SW480 (cell line): ENCODE data around the gene C12orf50.
"Not testable (repeated sequence)": the region's sequence is repeated elsewhere in the genome, so short reads cannot be mapped to it uniquely, and the experiment has no call there.

ENCODE experiments used
- DNase-seq: peaks from one replicate; pipeline ENCODE4 v3.0.0-alpha.2; 2016; ENCODE audit warnings: low spot score

C12orf50 gene, protein sequence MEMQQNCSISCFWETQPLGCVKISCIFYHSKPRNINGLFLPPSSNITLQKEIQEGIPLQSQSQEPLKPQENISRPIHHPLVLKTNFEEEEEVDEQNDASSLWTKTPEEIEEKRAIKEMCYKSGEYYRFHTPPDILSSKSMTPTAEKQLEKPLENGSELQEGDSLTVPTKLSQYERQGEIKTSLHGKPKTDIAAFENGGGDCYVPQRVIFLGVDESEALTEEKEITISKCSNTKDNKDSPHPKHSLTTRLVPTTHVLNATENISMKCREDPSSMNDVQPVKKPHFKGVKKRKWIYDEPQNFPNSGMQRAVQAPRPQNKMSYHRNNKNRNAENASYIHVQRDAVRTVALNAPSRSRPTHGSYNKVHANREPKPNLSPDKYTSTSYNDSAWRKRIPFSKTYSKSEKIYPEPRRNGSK

DNA sequence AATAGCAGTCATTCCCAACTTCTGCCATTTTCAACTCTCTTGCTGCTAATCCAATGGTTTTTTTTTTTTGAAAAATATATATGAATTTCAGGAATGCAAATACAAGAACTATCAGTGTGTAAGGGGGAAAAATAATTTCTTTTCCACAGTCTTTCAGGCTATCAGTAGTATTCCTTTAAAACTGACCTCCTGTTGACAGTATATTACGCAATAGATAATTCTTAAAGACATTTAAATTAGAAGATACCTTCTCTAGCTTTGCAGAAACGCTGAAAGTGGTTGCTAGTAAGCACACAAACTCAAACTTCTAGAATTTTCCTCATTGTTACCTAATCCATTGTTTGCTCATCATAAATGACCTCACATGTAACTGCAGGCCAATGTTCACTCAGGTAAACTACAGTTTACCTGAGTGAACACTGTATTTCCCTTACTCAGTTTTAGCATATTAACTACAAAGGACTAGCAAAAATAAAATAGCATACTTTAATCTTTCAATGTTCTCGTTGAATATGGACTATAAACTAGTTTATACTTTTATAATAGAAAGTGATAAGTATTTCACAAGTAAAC, at the start of gene C12orf50:
C12orf50 (minus strand) TSS at position 309 of the 573 bp plus-strand sequence. CDS start 2,439 bp downstream, outside the sequence.
- DNase-seq: no peak

DNA sequence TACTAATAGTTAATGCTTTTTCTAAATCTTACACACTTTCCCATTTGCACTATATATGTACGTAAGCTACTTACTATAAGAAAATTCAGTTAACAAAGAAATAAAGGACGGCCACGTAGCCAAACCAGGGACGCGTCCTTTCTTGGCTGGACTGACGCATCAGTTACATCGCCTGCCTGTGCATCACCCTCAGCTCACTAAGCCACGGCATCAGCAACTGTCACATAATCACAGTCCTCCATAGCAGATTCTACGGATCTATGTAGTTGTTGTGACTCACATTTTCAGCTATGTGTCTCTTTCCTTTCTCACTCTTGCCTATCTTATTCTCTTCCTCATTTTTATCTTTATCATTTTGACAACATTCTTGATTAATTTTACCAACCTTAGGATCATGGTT, 38.1 kb upstream of the C12orf50 start:
- no peak for DNase-seq

DNA sequence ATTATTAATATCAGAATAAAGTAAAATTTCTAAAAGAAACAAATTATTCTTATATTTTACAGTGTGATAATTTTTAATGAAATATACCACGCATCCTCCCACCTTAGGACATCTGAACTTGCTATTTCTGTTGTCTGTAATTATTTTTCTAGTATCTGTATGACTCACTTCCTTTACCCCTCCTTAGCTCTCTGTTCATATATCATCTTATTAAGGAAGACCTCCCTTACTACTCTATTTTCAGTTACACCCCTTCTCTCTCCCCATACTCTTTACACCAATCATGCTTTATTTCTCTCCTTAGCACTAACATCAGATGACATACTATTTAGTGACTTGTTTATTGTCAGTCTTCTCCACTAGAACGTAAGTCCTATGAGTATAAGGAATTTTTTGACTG, 34.2 kb upstream of the C12orf50 start:
- no peak for DNase-seq

DNA sequence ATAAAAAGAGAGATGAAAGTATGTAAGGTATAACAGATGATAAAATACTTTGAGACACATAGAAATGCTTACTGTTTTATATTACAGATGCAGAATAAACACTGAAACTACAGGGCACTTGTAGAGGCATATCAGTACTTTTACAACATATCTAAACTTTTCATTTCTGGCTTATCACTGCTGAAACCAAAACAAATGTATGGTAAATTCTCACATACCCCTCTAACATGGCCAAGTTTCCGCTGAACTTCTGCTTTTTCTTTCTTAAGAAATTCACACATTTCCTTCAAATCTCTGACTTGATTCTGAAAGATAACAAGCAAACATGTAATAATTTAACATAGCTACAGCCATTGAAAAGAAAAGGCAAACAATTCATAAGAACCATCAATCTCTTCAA, 33.3 kb upstream of the C12orf50 start:
- no peak for DNase-seq

DNA sequence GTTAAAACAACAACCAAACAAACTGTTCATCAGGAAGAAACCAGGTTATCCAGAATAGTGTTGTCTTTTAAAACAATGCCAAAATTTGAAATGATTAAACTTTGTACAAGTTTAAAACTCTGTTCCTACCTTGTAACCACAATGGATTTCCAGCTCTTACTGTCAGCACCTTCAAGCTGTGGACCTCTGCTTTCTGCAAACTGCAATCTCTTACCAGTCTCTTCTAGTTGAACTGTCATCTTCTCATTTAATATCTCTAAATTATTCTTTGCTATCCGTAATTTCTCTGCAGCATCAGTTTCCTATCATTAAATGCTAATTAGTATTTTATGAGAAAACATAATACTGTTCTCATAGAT, 29.5 kb upstream of the C12orf50 start:
- no peak for DNase-seq

DNA sequence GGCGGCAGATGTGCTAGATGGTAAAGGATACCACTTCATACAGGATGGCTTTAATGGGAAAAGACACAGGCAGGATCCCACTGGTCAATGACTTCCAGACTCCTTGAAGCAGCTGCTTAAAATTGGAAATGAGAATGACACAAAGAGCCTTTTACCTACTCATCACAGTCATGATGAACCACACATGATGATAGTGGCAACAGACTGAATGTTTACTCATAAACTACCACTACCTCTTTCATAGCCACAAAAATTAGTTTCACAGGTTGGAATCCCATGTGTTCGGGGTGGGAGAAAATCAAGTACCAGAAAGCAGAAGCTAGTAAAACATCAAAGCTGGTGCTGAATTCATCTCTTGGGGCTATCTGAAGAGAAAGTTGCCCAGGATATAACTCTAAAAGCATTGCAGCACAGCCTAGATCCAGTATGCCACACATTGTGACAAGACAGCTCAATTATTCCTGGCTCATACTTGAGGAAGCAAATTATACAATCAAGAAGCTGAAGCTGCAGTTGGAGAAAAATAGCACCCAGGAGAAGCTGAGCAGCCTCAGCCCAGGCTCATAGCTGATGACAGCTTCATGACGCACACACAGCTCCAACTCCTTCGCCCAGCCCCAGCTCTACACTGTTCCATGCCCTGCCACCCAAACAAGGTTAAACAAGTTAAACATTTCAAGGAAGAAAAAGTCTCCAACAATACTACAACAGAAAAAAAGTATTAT, 29.0 kb upstream of the C12orf50 start:
- DNase-seq: no peak

DNA sequence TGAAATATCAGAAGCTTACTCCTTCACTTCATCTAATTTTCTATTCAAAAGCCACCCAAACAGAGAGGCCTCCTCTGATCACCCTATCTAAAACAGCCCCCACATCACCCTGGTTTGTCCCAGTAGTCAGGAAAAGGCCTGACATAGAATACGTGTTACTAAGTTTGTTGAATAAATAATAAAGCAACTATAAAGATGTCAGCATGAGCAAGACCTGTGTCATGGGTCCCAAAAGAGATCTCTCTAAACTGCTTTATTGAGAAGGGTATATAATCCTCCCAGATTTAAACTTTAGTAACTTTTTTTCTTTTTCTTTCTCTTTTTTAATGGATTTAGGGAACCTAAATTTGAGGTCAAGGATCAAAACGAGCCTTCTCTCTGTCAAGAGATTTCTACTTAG, 27.4 kb upstream of the C12orf50 start:
- no peak for DNase-seq

DNA sequence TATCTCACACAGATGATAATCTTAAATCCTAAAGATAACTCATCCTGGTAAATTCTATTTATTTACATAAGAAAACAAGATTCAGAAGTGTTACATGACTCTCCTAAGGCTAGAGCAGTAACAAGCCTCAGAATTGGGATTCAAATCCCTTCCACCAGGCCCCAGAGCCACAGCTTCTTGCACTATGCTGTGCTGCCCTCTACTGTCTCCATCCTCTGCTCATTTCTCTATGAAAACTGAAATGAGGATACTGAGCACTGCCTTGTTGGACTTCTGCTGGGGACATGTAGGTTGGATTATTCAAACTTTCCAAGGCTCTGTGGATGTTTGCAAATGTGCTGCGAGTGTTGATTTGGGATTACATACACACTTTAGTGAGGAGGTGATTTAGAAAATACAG, 23.5 kb upstream of the C12orf50 start:
- peak; percentile 14 for DNase-seq

DNA sequence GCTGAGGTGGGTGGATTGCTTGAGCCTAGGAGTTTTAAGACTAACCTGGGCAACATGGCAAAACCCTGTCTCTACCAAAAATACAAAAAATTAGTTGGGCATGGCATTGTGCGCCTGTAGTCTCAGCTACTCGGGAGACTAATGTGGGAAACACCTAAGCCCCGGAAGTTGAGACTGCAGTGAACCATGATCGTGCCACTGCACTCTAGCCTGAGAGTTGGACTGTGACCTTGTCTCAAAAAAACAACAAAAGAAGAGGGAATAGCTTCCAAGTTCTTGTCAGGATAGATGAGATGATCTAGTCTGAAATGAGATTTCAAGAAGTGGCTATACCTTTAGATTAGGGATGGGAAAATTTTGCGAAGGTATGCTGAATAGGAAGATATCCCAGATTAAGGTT, 14.8 kb upstream of the C12orf50 start:
- DNase-seq: no peak

DNA sequence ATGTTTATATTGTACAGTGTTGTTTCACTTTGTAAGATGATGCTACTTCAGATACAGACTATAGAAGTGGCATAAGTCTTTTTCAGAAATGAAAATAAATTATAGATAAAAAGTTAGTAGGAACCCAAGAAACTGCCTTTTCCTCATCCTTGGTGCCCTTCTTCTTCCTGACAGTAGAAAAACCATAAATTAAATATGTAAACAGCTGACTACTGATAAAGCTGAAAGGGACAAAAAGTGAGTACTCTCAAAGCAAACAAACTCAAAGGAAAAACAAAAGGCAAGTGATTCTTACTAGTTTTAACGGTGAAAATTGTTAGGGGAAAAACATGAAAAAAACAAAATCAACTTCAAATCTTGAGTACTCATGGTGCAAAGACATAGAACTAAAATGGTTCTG, 8.6 kb upstream of the C12orf50 start:
- no peak for DNase-seq

DNA sequence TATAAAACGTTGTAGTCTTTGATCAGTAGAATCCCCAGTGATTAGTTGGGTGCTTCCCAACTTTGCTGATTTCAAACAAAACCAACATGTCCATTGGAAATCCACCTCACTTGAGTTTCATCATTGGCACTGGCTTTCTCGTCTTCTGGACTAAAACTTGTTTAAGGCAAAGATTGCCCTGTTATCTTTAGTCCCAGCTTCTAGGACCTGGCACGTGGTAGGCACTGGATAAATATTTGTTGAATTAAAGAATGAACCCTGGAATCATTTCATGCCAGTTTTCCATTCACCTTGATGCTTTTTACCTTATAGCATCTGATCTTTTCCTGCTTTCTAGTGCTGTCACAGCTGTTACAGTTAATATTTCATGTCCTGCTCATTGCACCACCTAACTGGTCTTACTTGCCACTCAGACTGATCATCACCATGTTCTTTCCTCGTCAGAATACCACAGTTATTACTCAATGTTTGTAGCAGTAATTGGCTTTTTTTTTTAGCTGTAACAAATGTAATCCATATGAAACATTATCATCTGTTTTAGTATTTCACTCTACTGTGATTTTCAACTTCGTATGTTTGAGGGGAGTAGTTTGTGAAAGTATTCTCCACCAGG, 7.3 kb upstream of the C12orf50 start:
- peak; percentile 16 for DNase-seq

DNA sequence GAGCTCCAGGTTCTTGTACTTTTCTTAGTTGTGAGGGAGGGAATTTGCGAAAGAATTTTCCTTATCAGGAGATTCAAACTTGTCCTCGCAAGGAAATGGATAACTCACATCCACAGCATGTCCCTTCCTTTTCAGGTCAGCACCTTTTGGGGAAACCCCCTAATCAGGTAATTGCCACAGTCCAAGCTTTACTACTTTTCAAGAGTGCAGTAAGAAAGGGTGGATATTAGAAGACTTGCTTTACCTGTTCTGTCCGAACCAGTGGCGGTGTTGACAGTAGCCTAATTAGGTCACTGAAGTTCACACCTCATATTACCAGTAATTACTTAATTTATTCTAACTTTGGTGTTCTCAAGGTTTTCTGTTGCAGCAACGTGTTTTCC, 6.7 kb upstream of the C12orf50 start:
- DNase-seq: peak; percentile 5

DNA sequence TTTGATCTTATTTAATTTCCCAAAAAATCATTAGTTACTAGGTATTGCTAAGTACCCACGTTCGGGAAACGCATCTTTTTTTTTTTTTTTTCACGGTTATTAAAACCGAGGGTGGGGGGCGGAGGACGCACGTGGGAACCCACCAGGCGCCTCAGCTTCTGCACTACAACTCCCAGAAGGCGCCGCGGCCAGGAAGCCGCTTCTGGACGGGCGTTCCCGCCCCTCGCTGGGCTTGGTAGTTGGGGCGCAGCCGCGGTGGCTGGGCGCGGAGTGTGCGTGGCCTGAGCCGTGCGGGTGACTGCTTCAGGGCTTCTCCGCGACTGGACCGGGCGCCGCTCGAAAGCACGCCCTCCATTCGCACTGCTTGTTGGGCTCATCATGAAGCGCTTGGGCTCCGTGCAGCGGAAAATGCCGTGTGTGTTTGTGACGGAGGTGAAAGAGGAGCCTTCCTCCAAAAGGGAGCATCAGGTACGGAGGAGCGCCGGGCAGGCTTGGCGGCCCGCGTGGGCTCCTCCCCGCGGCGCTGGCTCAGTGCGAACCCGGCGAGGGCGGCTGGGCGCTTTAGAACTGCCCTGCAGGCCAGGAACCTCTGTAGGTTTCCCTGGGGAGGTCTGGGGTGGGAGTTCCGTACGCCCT, 6.2 kb upstream of the C12orf50 start:
- DNase-seq: peak; percentile 79

DNA sequence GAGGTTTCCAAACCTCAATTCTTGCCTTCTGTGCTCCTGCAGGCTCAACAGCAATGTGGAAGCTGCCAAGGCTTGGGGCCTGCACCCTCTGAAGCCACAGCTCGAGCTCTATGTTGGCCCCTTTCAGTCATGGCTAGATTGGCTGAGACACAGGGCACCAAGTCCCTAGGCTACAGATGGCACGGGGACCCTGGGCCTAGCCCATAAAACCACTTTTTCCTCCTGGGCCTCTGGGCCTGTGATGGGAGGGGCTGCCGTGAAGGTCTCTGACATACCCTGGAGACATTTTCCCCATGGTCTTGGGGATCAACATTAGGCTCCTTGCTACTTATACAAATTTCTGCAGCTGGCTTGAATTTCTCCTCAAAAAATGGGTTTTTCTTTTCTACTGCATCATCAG, 2.0 kb upstream of the C12orf50 start:
- DNase-seq: not testable (repeated sequence)

DNA sequence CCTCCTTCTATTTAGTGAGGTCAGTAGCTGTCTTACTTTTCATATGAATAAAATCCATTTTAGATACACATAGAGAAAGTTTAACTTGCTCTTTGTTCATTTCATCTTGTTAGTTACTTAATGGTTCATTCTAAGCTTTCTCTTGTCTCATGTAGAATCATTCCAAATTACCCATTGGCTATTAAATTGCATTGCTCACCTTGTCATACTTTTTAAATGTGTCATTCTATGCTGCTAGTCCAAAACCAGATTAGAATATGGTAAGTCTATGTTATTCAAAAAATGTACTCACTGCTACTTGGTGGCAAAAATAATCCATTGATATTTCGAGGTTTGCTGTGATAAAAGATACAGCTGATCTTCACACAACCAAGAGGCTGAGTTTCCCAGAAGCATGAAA, 3.0 kb downstream of the C12orf50 start:
- DNase-seq: no peak

DNA sequence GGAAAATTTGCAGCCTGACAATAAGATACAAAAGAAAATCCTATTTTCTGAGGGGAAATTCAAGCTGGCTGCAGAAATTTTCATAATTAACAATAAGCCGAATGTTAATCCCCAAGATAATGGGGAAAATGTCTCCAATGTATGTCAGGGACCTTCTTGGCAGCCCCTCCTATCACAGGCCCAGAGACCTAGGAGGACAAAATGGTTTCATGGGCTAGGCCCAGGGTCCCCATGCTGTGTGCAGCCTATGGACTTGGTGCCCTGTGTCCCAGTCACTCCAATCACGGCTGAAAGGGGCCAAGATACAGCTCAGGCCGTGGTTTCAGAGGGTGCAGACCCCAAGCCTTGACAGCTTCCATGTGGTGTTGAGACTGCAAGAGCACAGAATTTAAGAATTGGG, 11.2 kb downstream of the C12orf50 start:
- DNase-seq: no peak

DNA sequence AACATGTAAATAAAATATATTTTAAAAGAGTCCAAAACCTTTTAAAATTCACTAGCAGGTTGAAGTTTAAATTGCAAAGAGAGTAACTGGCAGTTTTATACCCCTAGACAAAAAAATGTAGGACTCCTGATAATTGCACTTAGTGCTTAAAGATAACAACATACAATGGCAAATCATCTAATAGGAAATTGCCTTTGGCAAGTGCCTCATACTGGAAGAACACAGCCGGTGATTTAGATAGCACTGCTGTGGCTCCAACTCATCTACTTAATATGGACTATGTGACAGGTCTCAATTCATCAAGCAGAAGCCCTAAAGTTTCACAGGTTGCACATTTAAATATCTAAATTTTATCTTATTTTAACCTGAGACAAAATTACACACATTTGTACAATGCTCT, 13.4 kb downstream of the C12orf50 start:
- no peak for DNase-seq

DNA sequence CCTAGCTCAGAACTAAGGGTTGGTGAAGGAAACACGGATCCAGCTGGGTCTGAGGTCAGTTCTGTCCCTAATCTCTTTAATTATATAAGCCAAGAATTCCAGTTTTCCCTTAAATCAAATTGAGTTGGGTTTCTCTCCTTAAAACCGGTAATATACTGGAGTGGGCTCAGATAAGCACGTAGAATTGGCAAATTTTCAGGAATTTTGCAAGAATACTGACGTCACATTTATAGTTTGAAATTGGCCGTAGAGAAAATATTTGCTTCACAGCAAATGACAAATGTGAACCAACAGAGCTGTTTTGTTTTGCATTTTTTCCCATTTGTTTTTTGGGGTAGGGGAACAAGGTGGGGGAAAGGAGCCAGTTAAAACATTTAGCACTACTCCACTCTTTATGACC, 17.4 kb downstream of the C12orf50 start:
- DNase-seq: no peak

DNA sequence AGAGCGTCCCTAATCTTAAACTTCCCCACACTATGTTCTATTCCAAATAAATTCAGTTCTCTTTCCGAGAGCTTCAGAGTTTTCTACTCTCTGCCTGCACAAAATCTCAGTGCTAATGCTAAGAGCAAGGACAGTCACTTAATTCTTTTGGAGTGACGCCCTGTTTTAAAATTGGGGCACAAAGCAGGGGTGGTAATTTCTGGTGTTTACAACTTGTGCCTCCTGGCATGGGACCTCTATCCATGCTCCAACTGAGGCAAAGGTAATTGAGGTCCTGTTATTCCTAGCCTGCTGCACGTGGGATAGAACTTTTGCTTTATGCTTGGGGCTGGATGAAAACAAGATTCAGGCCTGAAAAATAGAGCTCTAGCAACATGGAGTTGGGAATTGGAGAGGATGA, 22.9 kb downstream of the C12orf50 start:
- DNase-seq: no peak

DNA sequence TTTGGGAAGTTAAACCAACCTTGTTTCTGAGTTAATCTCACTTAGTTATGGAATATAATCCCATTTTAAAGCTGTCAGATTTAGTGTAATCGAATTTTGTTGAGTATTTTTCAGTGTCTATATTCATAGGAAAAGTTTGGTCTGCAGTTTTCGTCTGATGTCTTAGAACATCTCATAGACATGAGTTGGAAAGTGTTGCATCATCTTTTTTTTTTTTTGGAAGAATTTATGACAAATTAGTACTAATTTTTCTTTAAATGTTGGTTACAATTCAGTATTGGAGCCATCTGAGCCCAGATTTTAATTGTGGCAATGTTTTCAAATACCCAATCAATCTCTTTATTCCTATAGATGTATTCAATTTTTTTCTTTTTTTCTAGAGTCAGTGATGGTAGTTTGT, 27.9 kb downstream of the C12orf50 start:
- no peak for DNase-seq

DNA sequence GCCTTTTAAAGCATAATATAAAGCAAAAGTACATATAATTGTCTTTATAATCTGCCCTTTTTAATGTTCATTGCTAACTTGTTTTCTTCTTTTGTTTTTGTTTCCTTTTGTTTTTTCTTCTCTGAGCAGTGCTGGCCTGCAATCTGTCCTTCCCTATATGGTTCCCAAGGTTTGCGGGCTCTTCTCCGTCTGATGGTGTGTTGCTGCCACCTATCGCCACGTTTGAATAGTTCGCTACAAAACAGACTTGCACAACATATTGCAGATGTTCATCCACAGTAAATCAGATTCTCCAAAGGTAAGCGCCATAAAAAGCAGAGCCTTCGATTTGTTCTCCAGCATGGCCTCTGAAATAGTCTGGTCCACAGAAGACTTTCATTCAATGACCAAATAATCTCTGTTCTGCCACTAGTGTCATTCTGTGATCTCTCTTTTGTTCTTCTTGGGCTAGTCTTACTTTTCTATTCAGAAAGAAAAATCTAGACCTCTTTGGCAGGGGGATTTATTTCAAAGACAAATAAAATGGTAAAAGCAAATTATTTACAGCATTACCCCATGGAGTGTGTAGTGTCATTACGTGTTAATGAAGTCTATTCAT, 33.5 kb downstream of the C12orf50 start:
- peak; percentile 69 for DNase-seq

DNA sequence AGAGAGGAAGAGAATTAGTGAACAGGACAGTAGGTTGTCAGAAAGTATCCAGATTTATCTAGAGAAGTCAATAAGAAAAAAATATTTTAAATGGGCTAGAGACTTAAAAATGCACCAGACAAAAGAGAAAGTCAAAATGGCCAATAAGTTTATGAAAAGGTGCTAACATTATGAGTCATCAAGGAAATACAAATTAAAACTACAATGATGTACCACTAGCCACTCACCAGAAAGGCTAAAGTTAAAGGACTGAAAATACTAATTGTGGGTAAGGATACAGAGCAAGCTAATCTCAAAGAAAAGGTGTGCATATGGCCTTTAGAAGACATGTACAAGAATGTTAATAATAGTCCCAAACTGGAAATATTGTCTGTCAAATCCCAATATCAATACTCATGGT, 37.7 kb downstream of the C12orf50 start:
- no peak for DNase-seq
